Cortex of kidney (tissue), 1 donor: Measurements from ENCODE around the gene DST.

ENCODE experiments used
- DNase-seq: peaks from one replicate; lab custom pipeline; 2025; lab: John Stamatoyannopoulos, UW

DST gene

DNA sequence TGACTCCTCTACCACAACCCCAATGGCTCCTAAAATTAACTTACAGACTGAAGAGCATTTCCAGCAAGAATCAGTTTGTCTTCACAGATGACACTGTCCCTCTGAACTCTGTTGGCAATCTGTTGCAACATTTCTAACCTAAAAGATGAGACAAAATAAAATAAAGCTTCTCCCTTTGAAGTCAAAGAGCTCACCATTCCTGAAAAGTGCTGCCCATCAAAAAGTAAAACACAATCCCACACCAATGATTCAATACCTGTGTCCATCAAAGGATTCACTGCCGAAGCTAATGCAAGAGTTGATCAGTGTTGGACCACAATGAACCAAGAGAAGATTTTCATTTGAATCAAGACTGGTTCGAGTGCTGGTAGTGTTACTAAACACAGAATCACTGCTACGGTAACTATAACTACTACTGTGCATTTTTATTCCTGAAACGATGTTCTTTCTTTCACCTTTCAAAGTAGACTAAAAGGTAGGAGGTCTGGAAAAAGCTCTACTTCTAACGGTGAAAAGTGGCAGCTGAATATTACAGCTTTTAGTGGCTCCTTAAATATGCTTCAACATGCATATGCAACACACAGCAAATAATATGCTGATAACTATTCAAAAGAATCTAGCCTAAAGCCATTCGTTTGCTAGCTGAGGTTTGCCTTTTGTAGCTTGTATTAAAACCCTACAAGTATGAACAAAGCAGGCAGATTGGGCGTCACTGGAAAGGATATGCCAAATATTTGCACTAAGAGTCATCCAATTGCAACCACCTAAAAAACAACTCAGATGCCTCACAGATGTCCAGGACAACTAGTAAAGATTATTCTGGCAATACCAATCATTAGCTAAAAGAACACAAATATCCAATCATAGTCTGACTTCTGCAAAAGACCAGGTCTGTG lies at the start of gene DST:
DST (minus strand) TSS at position 524 of the 896 bp plus-strand sequence.
- no peak for DNase-seq

DNA sequence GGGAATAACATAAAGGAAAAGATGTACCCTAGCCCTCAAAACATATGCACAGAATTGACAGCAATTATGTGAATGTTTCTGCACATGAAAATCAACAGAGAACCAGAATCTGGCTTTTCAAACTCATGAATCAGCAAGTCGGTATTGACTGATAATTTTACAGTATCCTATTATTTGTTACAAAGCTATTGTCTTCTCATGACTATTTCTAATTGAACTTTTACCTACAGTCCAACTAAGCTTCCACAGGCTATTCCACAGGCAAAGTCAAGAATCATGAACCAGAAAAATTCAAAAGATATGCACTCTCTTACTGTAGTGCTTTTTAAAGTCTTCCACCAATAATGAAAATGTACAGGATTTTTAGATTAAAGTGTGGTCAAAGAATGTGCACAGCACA lies 49.1 kb upstream of the DST start:
- DNase-seq, result no peak

- no peak for DNase-seq
Measured at GRCh38 chr6:56691286-56691595, 48.6 kb upstream of the DST start.

GRCh38 chr6:56690519-56691285 lies 48.0 kb upstream of the DST start:
- DNase-seq, result no peak

DNA sequence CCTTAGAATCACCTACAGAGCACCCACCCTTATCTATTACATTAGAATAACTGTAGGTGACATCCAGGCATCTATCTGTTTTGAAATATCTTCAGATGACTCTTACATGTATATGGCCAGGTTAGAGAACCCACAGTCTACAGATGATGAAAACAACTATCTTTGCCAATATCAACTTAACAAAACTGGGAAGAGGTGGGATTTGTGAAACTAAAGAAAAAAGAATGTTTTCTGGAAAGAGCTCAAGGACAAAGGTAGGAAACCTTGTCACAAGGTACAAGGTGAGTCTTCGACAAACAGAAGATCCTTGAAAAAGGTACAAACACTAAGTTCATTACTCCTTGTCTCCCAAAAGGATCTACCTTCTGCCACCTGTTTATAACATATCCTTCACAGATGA lies 47.0 kb upstream of the DST start:
- no peak for DNase-seq

DNA sequence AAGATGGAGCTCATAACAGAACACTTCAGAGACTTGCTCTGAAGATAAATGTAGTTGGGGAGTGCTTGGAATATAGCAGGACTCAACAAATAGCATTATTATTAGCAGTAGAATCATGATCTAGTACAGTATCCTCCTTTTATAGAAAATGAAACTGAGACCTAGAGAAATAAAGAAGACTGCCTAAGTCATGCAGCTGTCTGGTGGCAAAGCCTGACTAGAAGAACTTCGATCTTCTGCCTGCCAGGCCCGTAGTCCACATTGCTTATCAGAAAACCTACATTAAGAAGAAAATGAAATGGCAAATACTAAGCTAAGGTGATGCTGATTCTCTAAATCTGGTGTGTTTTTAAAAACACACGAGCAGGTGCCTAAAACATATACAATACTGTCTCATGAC lies 46.4 kb upstream of the DST start:
- no peak for DNase-seq

DNA sequence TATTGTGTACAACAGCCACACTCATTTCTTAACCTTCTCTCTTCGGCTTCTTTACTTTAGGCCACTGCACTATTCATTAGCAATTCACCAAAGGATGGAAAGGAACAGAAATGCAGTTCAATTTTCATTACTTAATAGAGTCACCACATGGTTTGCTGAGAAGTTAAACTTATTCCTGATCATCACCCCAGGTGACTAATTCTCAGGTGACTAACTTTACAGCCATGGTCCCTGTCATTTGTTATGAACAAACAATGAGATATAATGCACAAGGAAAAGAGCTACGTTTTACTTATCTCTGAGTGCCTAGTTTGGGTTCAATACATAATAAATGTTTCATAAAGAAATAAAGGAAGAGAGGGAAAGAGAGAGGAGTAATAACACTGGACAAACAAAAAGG lies 45.8 kb upstream of the DST start:
- DNase-seq, result no peak

DNA sequence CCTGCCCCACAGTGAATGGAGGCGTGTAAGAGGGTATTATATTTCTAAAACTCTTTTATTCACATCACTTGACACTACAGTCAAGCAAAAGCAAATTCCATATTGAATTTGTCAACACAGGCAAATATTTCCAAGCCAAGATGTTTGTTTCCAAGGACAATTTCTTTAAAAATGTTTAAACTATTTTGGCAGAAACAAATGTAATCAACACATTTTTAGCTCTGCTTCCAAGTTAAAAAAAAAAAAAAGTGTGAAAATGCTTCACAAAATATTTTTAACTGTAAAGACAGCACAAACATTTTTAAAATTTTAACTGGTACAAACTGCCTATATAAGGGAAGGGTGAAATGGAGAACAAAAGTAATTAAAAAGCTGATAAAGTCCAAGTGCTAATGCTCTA lies 44.9 kb upstream of the DST start:
- no peak for DNase-seq

DNA sequence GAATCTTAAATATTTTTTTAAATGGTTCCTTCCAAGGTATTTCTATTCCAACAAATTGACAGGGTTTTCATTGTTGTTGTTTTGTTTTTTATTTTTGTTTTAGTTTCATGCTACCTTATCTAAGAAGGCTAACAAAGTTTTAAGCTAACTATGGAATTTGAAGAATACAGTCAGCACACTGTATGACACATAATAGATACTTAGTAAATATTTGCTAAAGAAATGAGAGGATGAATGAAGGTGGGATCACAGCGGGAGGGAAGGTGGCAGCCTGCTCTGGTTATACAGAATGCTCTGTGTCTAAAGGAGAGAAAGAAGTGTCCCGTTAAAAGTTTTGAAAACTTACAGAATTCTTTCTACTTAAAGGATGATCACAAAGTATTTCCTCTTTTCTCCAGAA lies 43.7 kb upstream of the DST start:
- no peak for DNase-seq

GRCh38 chr6:56685994-56686393 lies 43.3 kb upstream of the DST start:
- DNase-seq, result no peak

DNA sequence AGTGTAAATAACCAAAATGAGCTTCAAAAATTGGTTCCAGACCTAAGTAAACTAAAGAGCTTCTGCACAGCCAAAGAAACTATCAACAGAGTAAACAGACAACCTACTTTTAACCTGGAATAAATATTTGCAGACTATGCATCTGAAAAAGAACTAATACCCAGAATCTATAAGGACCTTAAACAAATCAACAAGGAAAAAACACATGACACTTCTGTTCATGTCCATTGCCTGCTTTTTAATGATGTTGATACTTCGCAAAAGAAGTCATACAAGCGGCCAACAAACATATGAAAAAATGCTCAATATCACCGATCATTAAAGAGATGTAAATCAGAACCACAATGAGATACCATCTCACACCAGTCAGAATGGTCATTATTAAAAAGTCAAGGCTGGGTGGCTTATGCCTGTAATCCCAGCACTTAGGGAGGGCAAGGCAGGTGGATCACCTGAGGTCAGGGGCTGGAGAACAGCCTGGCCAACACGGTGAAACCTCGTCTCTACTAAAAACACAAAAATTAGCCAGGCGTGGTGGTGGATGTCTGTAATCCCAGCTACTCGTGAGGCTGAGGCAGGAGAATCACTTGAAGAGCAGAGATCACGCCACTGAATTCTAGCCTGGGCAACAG lies 42.5 kb upstream of the DST start:
- DNase-seq, result no peak

DNA sequence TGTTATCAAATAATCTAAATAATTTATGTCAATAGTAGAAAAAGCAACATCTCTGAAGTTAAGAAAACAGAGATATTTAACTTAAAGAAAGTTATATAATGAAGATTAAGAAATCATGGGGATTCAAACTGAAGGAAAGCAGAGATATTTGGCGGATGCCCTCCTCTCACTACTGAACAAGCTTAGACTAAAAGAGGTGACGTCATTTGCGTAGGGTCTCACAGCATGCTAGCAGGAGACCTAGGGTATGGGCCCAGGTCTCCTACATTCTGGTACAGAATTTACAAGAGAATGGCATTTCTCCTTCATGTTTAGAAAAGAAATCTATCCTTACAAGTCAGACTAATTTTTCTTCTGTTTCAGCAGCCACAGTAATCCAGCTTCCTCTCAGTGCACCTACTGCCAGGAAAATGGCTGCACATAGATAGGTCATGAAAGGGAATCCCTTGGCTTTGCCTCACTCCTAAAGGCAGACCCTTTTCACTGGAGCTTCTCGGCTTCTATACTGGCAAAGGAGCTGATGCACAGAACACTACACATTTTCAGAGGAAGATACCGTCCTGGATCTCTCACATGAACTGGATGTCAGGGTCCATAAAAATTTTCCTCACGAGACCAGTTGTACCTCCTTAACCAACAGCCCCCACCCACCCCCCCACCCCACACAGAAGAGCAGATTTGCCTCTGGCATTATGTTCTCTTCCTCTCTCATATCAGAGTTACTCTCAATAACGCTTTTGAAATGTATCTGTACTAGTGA lies 41.8 kb upstream of the DST start:
- DNase-seq, result no peak

GRCh38 chr6:56683882-56684281 lies 41.2 kb upstream of the DST start:
- no peak for DNase-seq

DNA sequence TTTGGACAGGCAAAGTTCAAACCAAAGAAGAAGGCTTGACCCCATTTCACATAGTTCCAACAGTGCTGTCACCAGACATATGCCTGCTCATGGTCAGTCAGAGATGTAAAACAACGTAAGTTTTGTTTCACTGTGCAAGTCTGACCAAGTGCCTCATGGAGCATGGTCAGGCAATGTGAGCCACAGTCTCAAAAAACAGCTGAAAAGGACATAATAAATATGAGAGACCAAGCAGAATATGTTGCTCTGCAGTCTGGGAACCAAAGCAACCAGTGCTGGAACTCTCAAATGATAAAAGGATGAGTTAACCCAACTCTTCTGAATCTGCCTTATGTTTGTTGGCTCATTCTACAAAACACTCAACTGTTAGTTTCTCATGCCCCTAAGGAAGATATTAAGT lies 39.9 kb upstream of the DST start:
- no peak for DNase-seq

DNA sequence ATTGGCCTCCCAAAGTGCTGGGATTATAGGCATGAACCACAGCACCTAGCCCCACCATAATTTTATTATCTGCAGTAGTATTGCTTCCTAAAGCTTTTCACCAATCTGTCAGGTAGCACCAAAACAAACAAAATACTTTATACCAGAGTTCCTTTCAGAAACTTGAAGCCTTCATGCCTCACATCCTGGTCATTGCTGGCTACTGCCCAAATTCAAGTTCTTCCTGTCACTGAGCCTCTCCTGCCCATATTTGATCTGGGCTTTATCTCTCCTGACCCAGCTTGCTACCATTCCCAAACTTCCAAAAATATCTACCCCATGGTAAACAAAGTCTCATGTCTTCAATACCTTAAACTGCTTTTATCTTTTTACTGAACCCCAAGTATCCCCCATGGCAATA lies 34.9 kb upstream of the DST start:
- no peak for DNase-seq

DNA sequence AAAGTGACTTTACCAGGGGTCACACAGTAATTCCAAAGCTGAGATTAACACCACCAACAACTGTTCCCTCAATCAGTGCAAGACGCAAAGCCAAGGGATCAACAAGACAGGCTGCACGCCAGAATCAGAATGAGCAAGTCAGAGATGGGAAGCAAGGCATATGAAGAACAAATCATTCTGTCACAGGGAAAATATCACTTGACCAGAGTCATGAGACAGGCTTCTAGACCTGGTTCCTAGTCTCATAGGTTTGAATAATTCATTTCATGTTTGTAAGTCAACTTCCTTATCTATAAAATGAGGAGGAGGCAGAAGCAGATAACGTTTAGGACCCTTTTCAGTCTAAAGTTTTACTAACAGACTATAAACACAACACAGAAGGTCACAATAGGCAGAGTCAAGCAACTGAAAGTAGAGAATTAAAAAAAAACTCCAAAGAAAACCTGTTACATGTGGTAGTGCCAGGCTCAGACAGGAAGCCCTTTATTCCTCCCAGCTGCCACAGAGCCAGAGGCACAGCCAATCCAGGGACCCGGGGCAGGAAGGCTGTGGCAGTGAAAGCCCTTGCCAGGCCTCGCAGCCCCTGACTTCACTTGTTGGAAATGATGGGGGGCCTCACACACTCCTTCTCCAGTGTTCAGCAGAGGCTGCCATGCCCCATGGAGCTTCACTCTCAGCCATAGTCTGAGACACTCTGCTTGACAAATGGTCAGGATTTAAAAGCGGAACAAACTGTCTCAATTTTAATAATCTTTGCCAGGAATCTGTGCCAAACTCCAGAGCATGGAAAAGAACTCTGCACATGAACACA lies 29.2 kb upstream of the DST start:
- no peak for DNase-seq

GRCh38 chr6:56671160-56671559 lies 28.5 kb upstream of the DST start:
- DNase-seq, result no peak

GRCh38 chr6:56669041-56669440 lies 26.4 kb upstream of the DST start:
- DNase-seq, result no peak

GRCh38 chr6:56668158-56668557 lies 25.5 kb upstream of the DST start:
- DNase-seq, result no peak

DNA sequence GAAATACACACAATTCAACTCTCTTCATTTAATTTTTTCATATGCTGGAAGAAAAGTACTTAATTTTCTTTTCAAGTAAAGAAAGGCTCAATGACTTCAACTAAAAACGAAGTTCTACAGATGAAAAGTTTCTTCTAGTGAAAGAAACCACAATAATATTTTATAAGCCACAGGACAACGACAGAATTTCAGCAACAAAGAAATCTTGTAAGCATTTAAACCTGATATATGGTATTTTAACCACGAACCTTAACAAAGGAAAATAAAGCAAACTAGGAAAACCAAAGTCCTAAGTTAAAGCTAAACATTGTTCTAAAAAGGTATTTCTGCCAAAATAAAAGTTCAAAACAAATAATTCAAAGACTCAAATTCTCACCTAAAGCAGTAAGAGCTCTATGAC lies 24.6 kb upstream of the DST start:
- no peak for DNase-seq

DNA sequence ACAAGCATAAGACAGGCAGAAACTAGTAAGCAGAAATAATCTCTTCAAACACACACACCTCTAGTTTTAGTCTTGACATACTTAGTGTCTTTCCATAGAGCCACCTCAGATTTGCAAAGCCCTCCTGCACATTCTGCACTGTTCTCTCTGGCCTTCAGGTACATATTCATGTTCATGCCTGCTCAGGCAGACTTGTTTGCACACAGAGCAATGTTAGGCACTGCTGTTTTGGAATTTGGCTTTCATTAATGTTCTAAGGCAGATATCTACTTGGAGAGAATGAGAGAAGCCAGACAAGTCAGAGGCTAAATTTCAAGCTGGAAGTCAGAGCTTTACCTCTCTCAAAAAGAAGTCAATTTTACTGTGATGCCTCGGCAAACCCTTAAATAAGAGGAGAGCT lies 21.3 kb upstream of the DST start:
- no peak for DNase-seq

GRCh38 chr6:56663344-56663743 lies 20.7 kb upstream of the DST start:
- DNase-seq, result no peak
